ENCODE data around the gene TIMM10B.

The TIMM10B gene

DNA sequence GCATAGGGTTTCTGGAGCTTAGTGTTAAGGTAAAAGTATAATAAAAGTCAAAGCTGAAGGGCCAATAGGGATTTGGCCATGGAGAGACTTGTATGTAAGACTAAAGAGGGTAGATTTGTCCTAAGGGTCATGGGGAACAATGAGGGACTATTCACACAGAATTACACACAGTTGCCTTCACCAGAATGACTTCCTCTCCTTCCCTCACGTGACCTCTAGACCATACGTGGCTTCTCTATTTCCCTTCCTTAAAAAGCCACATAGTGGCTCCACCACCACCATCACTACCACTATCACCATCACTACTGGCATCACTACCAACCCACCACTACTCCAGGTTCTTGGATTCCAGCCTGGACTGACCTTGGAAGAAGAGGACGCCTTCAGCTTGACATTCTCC lies 43.3 kb upstream of the TIMM10B start:
- Histone ChIP-seq H3K27me3 (ENCODE audit: insufficient read depth, low read depth) (no peaks in the 10 kb centered on the region), H4K20me1 (ENCODE audit: insufficient read depth) (no peaks in the 10 kb centered on the region), H3K79me2 (ENCODE audit: insufficient read depth, low read depth) (no peaks in the 10 kb centered on the region), H3K9ac (no peak overlapping the region), H3K4me2 (no peak overlapping the region), H3K27ac (no peak overlapping the region), H3K4me1 (ENCODE audit: low read depth, poor library complexity, severe bottlenecking) (no peaks in the 10 kb centered on the region), H3K4me3 (IDR thresholded peaks at IDR 0.05; ENCODE audit: insufficient read depth, low read depth, low read length) (no peak overlapping the region), H2AFZ (ENCODE audit: low read depth) (no peak overlapping the region), H3K36me3 (ENCODE audit: insufficient read depth) (no peaks in the 10 kb centered on the region)
- TF ChIP-seq, protein P1, sequence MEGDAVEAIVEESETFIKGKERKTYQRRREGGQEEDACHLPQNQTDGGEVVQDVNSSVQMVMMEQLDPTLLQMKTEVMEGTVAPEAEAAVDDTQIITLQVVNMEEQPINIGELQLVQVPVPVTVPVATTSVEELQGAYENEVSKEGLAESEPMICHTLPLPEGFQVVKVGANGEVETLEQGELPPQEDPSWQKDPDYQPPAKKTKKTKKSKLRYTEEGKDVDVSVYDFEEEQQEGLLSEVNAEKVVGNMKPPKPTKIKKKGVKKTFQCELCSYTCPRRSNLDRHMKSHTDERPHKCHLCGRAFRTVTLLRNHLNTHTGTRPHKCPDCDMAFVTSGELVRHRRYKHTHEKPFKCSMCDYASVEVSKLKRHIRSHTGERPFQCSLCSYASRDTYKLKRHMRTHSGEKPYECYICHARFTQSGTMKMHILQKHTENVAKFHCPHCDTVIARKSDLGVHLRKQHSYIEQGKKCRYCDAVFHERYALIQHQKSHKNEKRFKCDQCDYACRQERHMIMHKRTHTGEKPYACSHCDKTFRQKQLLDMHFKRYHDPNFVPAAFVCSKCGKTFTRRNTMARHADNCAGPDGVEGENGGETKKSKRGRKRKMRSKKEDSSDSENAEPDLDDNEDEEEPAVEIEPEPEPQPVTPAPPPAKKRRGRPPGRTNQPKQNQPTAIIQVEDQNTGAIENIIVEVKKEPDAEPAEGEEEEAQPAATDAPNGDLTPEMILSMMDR (conservative IDR thresholded peaks at IDR 0.05; ENCODE audit: low read depth, low read length) = no peak

DNA sequence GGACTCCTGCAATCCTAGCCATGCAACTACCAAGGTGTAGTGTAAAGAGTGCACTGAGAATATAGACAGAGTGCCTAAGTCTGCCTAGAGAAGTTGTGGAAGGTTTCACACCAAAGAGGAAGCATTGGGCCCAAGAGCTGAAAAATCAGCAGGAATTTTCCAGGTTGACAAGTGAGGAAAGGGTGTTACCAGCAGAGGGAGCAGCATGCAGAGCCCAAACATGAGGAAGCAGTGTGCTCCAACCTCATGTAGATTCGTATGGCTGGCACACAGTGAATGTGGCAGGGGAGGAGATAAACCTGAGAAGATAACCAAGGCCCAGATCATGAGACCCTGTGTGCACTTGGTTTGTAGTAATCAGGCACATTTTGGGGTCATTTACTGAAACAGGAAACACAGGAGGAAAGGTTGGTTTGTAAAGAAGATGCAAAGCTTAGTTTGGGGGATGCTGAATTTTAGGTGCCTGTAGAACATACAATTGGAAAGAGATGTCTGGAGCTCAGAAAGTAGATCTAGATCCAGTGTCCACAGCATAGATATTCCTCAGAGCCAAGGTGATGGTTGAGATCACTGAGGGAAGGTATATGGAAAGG lies 42.2 kb upstream of the TIMM10B start:
- no peaks in the 10 kb centered on the region for H3K27me3 ChIP-seq (ENCODE audit: insufficient read depth, low read depth)
- TF ChIP-seq, protein P1 (conservative IDR thresholded peaks at IDR 0.05; ENCODE audit: low read depth, low read length) = peak; percentile 65
- no peak overlapping the region for H3K4me2 ChIP-seq
- H3K27ac ChIP-seq = no peak overlapping the region
- H2AFZ ChIP-seq (ENCODE audit: low read depth) = peak overlapping the region; percentile 14; the same call in 1 of the 2 replicates
- H4K20me1 ChIP-seq (ENCODE audit: insufficient read depth) = no peaks in the 10 kb centered on the region
- H3K79me2 ChIP-seq (ENCODE audit: insufficient read depth, low read depth) = no peaks in the 10 kb centered on the region
- H3K4me1 ChIP-seq (ENCODE audit: low read depth, poor library complexity, severe bottlenecking) = no peaks in the 10 kb centered on the region
- no peaks in the 10 kb centered on the region for H3K36me3 ChIP-seq (ENCODE audit: insufficient read depth)
- no peak overlapping the region for H3K9ac ChIP-seq
- no peak overlapping the region for H3K4me3 ChIP-seq (IDR thresholded peaks at IDR 0.05; ENCODE audit: insufficient read depth, low read depth, low read length)

DNA sequence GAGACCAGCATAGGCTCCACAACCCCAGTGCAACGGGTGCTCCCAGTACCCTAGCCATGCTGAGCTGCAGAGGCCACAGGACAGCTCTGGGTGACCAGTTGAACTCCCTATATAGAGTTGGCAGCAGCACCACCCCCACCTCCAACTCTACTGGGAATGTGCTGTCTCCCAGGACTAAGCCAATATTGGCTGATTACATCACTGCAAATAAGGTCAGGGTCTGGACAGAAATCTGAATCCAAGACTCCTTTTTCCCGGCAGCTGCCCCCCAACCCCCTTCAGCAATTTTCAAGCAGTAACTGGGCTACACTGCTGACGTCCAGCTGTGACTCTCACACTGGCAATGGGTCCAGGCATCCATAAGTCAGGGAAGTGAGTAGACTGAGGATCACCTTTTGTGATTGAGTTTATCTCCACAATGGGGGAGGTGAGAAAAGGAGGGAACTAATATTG lies 40.4 kb upstream of the TIMM10B start, which contains the start of gene HPX:
TSS of gene HPX (minus strand) at position 82 of the 453 bp plus-strand sequence. CDS start at position 58, 24 bp downstream.
- Histone ChIP-seq H3K4me1 (ENCODE audit: low read depth, poor library complexity, severe bottlenecking) (no peaks in the 10 kb centered on the region), H3K79me2 (ENCODE audit: insufficient read depth, low read depth) (no peaks in the 10 kb centered on the region), H3K4me2 (no peak within 1 kb of the TSS), H2AFZ (ENCODE audit: low read depth) (no peak within 1 kb of the TSS), H4K20me1 (ENCODE audit: insufficient read depth) (no peaks in the 10 kb centered on the region), H3K4me3 (IDR thresholded peaks at IDR 0.05; ENCODE audit: insufficient read depth, low read depth, low read length) (no peak within 1 kb of the TSS), H3K27ac (no peak within 1 kb of the TSS), H3K9ac (no peak within 1 kb of the TSS), H3K27me3 (ENCODE audit: insufficient read depth, low read depth) (no peaks in the 10 kb centered on the region), H3K36me3 (ENCODE audit: insufficient read depth) (no peaks in the 10 kb centered on the region)
- TF ChIP-seq, protein P1 (conservative IDR thresholded peaks at IDR 0.05; ENCODE audit: low read depth, low read length) = no peak

DNA sequence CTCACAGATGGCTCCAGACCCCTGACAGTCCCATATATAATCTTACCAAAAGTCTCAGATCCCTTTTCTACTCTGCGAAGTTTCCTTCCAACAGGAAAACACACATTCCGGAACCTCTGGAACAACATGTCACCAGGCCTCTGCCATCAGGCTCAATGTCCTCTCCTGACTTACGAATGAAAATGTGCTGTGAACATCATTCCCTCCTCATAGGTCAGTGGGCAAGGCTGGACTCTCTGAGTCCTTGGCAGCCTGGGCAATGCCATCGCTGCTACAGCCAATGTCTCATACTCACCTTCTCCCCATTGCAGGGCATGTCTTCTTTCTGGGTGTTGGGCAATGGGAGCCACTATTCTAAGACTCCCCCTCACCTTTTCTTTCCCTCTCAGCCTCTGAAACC lies 38.9 kb upstream of the TIMM10B start:
- no peaks in the 10 kb centered on the region for H3K79me2 ChIP-seq (ENCODE audit: insufficient read depth, low read depth)
- no peaks in the 10 kb centered on the region for H3K4me1 ChIP-seq (ENCODE audit: low read depth, poor library complexity, severe bottlenecking)
- H2AFZ ChIP-seq (ENCODE audit: low read depth) = no peak overlapping the region
- H3K27ac ChIP-seq = no peak overlapping the region
- TF ChIP-seq, protein P1 (conservative IDR thresholded peaks at IDR 0.05; ENCODE audit: low read depth, low read length) = no peak
- H3K36me3 ChIP-seq (ENCODE audit: insufficient read depth) = no peaks in the 10 kb centered on the region
- H3K4me3 ChIP-seq (IDR thresholded peaks at IDR 0.05; ENCODE audit: insufficient read depth, low read depth, low read length) = no peak overlapping the region
- no peaks in the 10 kb centered on the region for H3K27me3 ChIP-seq (ENCODE audit: insufficient read depth, low read depth)
- no peak overlapping the region for H3K9ac ChIP-seq
- H4K20me1 ChIP-seq (ENCODE audit: insufficient read depth) = no peaks in the 10 kb centered on the region
- H3K4me2 ChIP-seq = no peak overlapping the region

All from KMS-11 (cell line).